Upper lobe of left lung (tissue), 6 donors: Measurements from ENCODE around the gene BID. TPM values are rescaled to one million over a fixed set of nuclear protein-coding genes. Genes with fewer than 3 reads are reported as not detected.

ENCODE experiments used
- ATAC-seq, 2 donors: fragments of 200-7000 bp; cut with Tn5 transposase; one replicate each; pipeline ENCODE4 v1.9.1; 2022; ENCODE audit warnings: mild to moderate bottlenecking in 2 of 2, moderate library complexity in 2 of 2; ENCODE audit not compliant: low FRiP score in 2 of 2
- DNase-seq, 2 donors: peaks; one replicate each; pipeline ENCODE4 v3.0.0-alpha.2; 2019 to 2020
- H3K27ac ChIP-seq, 4 donors: fragments of 200-600 bp; sonication (generic); one replicate each; pipeline ENCODE4 v1.5.1; 2016 to 2019
- H3K27me3 ChIP-seq, 4 donors: fragments of 200-600 bp; sonication (generic); one replicate each; pipeline ENCODE4 v1.5.1; 2017 to 2019
- H3K36me3 ChIP-seq, 4 donors: fragments of 200-600 bp; sonication (generic); one replicate each; pipeline ENCODE4 v1.5.1; 2016 to 2019
- H3K4me1 ChIP-seq, 4 donors: fragments of 200-600 bp; sonication (generic); one replicate each; pipeline ENCODE4 v1.5.1; 2018 to 2019
- H3K4me3 ChIP-seq, 4 donors: fragments of 200-600 bp; sonication (generic); one replicate each; pipeline ENCODE4 v1.5.1; 2017 to 2019; ENCODE audit warnings: mild to moderate bottlenecking in 2 of 4, moderate library complexity in 1 of 4
- H3K9me3 ChIP-seq, 4 donors: fragments of 200-600 bp; sonication (generic); one replicate each; pipeline ENCODE4 v1.5.1; 2018 to 2019
- EP300 ChIP-seq, 4 donors: sonication (generic); formaldehyde crosslinking; IDR thresholded peaks; one replicate each; pipeline ENCODE4 v1.5.1; 2017; ENCODE audit warnings: antibody characterized with exemption in 4 of 4, control low read depth in 2 of 4
- POLR2A ChIP-seq, 4 donors: fragments of 450-650 bp; IDR thresholded peaks; one replicate each; pipeline ENCODE4 v1.5.1; 2016 to 2017; ENCODE audit warnings: antibody characterized with exemption in 4 of 4, mild to moderate bottlenecking in 2 of 4
- POLR2AphosphoS5 ChIP-seq, 2 donors: sonication (generic); formaldehyde crosslinking; IDR thresholded peaks; one replicate each; pipeline ENCODE4 v1.5.1; 2017; ENCODE audit warnings: antibody characterized with exemption in 2 of 2
- WGBS, 2 donors: methylation state at CpG; one replicate each; pipeline ENCODE4 v1.1.5; 2017 to 2018; 5-methylcytosine and 5-hydroxymethylcytosine counted together
- total RNA-seq, 6 donors: library from RNA; depleted of rRNA in 4 of 6; stranded (reverse); fragments of >200 nt in 4 of 6; gene quantifications; one replicate each; pipeline versions ENCODE4 v1.1.0 to v1.2.1, GENCODE V29; 2016 to 2021
- TF ChIP-seq, protein P1 (sequence below), 6 experiments: fragments of 450-650 bp in 4 of 6; fragments of 200-600 bp in 2 of 6; sonication (generic) in 2 of 6; IDR thresholded peaks; one replicate each; pipeline ENCODE4 v1.5.1; 2016 to 2019; ENCODE audit warnings: antibody characterized with exemption in 6 of 6
- donor health status: DM: no; HTN: no; CAD: no; lungs with moderate emphysema.
- donor health status: DM: no; HTN: yes; CAD: no; lungs with severe emphysema.

Gene BID
- total RNA-seq, 6 donors from 2014 or later, result 10.5 to 55.9 (median 27.3) TPM

- TF ChIP-seq POLR2A (IDR thresholded peaks at IDR 0.05) (no peak), POLR2AphosphoS5 (IDR thresholded peaks at IDR 0.05) (no peak), EP300 (IDR thresholded peaks at IDR 0.05) (no peak)
- TF ChIP-seq, protein P1, sequence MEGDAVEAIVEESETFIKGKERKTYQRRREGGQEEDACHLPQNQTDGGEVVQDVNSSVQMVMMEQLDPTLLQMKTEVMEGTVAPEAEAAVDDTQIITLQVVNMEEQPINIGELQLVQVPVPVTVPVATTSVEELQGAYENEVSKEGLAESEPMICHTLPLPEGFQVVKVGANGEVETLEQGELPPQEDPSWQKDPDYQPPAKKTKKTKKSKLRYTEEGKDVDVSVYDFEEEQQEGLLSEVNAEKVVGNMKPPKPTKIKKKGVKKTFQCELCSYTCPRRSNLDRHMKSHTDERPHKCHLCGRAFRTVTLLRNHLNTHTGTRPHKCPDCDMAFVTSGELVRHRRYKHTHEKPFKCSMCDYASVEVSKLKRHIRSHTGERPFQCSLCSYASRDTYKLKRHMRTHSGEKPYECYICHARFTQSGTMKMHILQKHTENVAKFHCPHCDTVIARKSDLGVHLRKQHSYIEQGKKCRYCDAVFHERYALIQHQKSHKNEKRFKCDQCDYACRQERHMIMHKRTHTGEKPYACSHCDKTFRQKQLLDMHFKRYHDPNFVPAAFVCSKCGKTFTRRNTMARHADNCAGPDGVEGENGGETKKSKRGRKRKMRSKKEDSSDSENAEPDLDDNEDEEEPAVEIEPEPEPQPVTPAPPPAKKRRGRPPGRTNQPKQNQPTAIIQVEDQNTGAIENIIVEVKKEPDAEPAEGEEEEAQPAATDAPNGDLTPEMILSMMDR (IDR thresholded peaks at IDR 0.05), result no peak
- peak in 1 of 2 donors; percentile 89 for DNase-seq
- ATAC-seq, result peak; percentile 1 to 42
- H3K27me3 ChIP-seq, result no peaks in the 10 kb centered on the region
- WGBS, 2 donors, result 0% methylated on average over 3 to 23 of the region's 47 CpGs
- no peaks in the 10 kb centered on the region for H3K9me3 ChIP-seq
- peaks cover 17 to 68% (median 40%) of the 10 kb centered on the region in 4 donors for H3K4me1 ChIP-seq
- peak overlapping the region; percentile 77 to 91 (median 83) for H3K27ac ChIP-seq
- peak overlapping the region; percentile 70 to 92 (median 87) for H3K4me3 ChIP-seq
- no peaks in the 10 kb centered on the region for H3K36me3 ChIP-seq
Measured at GRCh38 chr22:17773606-17774205, 563 bp downstream of the BID start.

- peaks cover 17 to 62% (median 36%) of the 10 kb centered on the region in 4 donors for H3K4me1 ChIP-seq
- peak in 1 of 2 donors; percentile 47 for DNase-seq
- H3K27ac ChIP-seq, result peak overlapping the region; percentile 27 to 91 (median 83)
- peak in 1 of 2 donors; percentile 27 for ATAC-seq
- WGBS, 2 donors, result 47 to 50% methylated on average over 9 to 14 of the region's 18 CpGs
- no peaks in the 10 kb centered on the region for H3K36me3 ChIP-seq
- TF ChIP-seq POLR2AphosphoS5 (IDR thresholded peaks at IDR 0.05), result no peak
- TF ChIP-seq, protein P1 (IDR thresholded peaks at IDR 0.05), result no peak
- no peak for TF ChIP-seq POLR2A (IDR thresholded peaks at IDR 0.05)
- TF ChIP-seq EP300 (IDR thresholded peaks at IDR 0.05), result no peak
- no peaks in the 10 kb centered on the region for H3K9me3 ChIP-seq
- H3K4me3 ChIP-seq, result peak overlapping the region; percentile 70 to 92 (median 87)
- no peaks in the 10 kb centered on the region for H3K27me3 ChIP-seq
Measured at GRCh38 chr22:17772958-17773605, 1.2 kb downstream of the BID start.

DNA sequence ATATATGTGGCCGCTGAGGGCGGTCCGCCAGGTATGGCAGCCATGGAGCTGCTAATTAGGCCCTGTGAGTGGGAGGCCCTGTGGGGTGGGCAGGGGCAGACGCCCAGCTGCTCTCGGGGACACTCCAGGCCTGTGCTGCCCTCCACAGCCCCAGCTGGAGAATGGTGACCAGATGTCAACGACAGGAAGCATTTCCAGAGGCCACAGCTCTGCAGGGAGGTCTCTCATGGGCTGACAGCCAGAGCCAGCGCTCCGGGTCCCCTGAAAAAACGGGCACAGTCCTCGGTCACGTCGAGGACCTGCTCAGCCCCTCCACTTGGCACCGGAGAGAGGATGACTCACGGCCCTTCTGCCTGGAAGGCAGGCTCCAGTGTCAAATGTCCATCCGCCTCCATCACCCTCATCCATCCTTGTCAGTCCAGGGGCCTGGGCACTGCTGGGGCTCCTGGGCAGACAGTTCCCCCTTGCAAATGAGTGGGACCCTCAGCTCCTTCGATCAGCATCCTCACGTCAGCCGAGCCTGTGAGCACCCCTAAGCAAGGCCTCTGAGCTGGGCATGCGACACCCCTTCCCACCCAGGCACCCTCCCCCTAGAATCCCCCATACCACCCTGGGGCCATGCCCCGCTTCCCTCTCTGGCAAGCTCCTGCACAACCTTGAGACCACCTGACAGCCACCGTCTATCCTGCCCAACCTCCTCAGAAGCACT, 1.9 kb downstream of the BID start:
- no peaks in the 10 kb centered on the region for H3K36me3 ChIP-seq
- ATAC-seq, result peak in 1 of 2 donors; percentile 3
- H3K9me3 ChIP-seq, result no peaks in the 10 kb centered on the region
- WGBS, 2 donors, result 84 to 90% methylated on average over 5 to 18 of the region's 21 CpGs
- H3K4me1 ChIP-seq, result peaks cover 17 to 59% (median 34%) of the 10 kb centered on the region in 4 donors
- peak overlapping the region in 3 of 4 donors; percentile 84 to 92 (median 90) for H3K4me3 ChIP-seq
- TF ChIP-seq POLR2A (IDR thresholded peaks at IDR 0.05) (no peak), EP300 (IDR thresholded peaks at IDR 0.05) (no peak), POLR2AphosphoS5 (IDR thresholded peaks at IDR 0.05) (no peak)
- TF ChIP-seq, protein P1 (IDR thresholded peaks at IDR 0.05), result no peak
- peak overlapping the region; percentile 27 to 91 (median 66) for H3K27ac ChIP-seq
- peak in 1 of 2 donors; percentile 59 for DNase-seq
- H3K27me3 ChIP-seq, result no peaks in the 10 kb centered on the region

GRCh38 chr22:17770180-17771077, 3.8 kb downstream of the BID start:
- H3K27ac ChIP-seq, result peak overlapping the region in 3 of 4 donors; percentile 51 to 91 (median 84)
- H3K4me1 ChIP-seq, result peaks cover 17 to 58% (median 33%) of the 10 kb centered on the region in 4 donors
- 90 to 96% methylated on average over 11 to 19 of the region's 19 CpGs for WGBS, 2 donors
- no peak overlapping the region for H3K4me3 ChIP-seq
- no peaks in the 10 kb centered on the region for H3K9me3 ChIP-seq
- TF ChIP-seq POLR2A (IDR thresholded peaks at IDR 0.05) (no peak), EP300 (IDR thresholded peaks at IDR 0.05) (no peak), POLR2AphosphoS5 (IDR thresholded peaks at IDR 0.05) (no peak)
- TF ChIP-seq, protein P1 (IDR thresholded peaks at IDR 0.05), result no peak
- no peaks in the 10 kb centered on the region for H3K27me3 ChIP-seq
- DNase-seq (peak in 1 of 2 donors; percentile 54), ATAC-seq (no peak)
- H3K36me3 ChIP-seq, result no peaks in the 10 kb centered on the region
